Adrenal gland (tissue), 19 donors: Measurements from ENCODE around the gene ABHD18. TPM values are rescaled to one million over a fixed set of nuclear protein-coding genes. Genes with fewer than 3 reads are reported as not detected.

Source experiments
- DNase-seq, 7 donors: peaks; one replicate each; pipeline ENCODE4 v3.0.0-alpha.2; 2019 to 2020
- H3K27ac ChIP-seq, 5 donors: fragments of 200-600 bp; sonication (generic) in 4 of 5; 1 replicate in 3 of 5; 2 replicates in 2 of 5; pipeline versions ENCODE4 v1.5.1 to v1.8.0; 2016 to 2020; ENCODE audit warnings: mild to moderate bottlenecking in 1 of 5
- H3K27me3 ChIP-seq: fragments of 200-600 bp; 2 replicates; pipeline ENCODE4 v1.8.0; 2021
- H3K36me3 ChIP-seq, 2 donors: fragments of 200-600 bp; replicated peaks in 1 of 2; 1 replicate in 1 of 2; 2 replicates in 1 of 2; pipeline versions ENCODE4 v1.5.1 to v1.8.0; 2018 to 2022
- H3K4me1 ChIP-seq, 2 donors: fragments of 200-600 bp; replicated peaks in 1 of 2; 1 replicate in 1 of 2; 2 replicates in 1 of 2; pipeline versions ENCODE4 v1.5.1 to v1.8.0; 2018 to 2021
- H3K4me3 ChIP-seq, 4 donors: fragments of 200-600 bp; sonication (generic) in 3 of 4; one replicate each; pipeline ENCODE4 v1.5.1; 2016 to 2018
- H3K9me3 ChIP-seq, 3 donors: fragments of 200-600 bp; sonication (generic) in 1 of 3; replicated peaks in 1 of 3; 1 replicate in 2 of 3; 2 replicates in 1 of 3; pipeline versions ENCODE4 v1.5.1 to v1.8.0; 2016 to 2021
- CTCF ChIP-seq, 6 experiments: fragments of 450-650 bp in 4 of 6; fragments of 200-600 bp in 2 of 6; sonication (generic) in 1 of 6; IDR thresholded peaks; 1 replicate in 5 of 6; 2 replicates in 1 of 6; pipeline versions ENCODE4 v1.5.1 to v1.8.0; 2016 to 2021; ENCODE audit warnings: antibody characterized with exemption in 6 of 6, mild to moderate bottlenecking in 2 of 6, moderate library complexity in 1 of 6
- POLR2A ChIP-seq, 2 donors: fragments of 450-650 bp; IDR thresholded peaks; one replicate each; pipeline ENCODE4 v1.6.1; 2017; ENCODE audit warnings: antibody characterized with exemption in 2 of 2, mild to moderate bottlenecking in 2 of 2, moderate library complexity in 1 of 2
- WGBS, 4 donors: extraction: QIAGEN DNeasy Blood & Tissue Kit in 2 of 4; methylation state at CpG; one replicate each; pipeline versions ENCODE4 v1.1.5 to v1.1.7; 2013 to 2017; 5-methylcytosine and 5-hydroxymethylcytosine counted together
- intact Hi-C, 2 donors: fragments of 100-400 bp; cut with DNase I; formaldehyde crosslinking; loops; one replicate each; pipeline versions ENCODE4 v1.14.1 to v1.15.0; 2022 to 2023
- long read RNA-seq, 10 donors: library from polyadenylated mRNA in 3 of 10; unstranded in 2 of 10; stranded (forward) in 1 of 10; transcript quantifications; one replicate each; pipeline ENCODE4 v2.0.0 and lab custom pipeline, GENCODE V29; 2021 to 2026
- polyA plus RNA-seq, 3 donors: library from polyadenylated mRNA; stranded (reverse); fragments of 200-250 nt in 2 of 3; fragments of 350-450 nt in 1 of 3; fragmentation: Illumina TruSeq in 1 of 3; extraction: RNeasy Lipid Tissue Mini Kit (QIAGEN cat#74804) in 1 of 3; gene quantifications; one replicate each; pipeline ENCODE4 v1.2.3, GENCODE V29; 2013 to 2014
- total RNA-seq, 9 donors: library from RNA; depleted of rRNA in 4 of 9; stranded (reverse); fragments of >200 nt in 4 of 9; fragments of 120-200 nt in 1 of 9; fragmentation: NEBNext Ultra II Directional in 1 of 9; extraction: Animal tissue kit (Norgen Biotek cat#: 25700) in 1 of 9; gene quantifications; one replicate each; pipeline versions ENCODE4 v1.1.0 to v1.2.4, GENCODE V29; 2013 to 2023
- donor health status: healthy with polysubstance abuse.
- donor health status: Bipolar disorder and iron deficiency.
- donor health status: DM: yes; HTN: yes; CAD: no.
- donor health status: DM: no; HTN: no; CAD: no.
- donor health status: DM: no; HTN: no; CAD: no.
- donor health status: DM: yes; HTN: yes; CAD: no.

Gene ABHD18
- total RNA-seq (10 to 100 TPM in 4 of 9 donors, 1 to 10 TPM in 5; 4.7 to 25.6 (median 9.4) TPM), polyA plus RNA-seq (10 to 100 TPM in 1 of 3 donors, 1 to 10 TPM in 2; 5.1 to 11.2 (median 5.1) TPM)
- long read RNA-seq, donor 1, result 0 reads
- long read RNA-seq, donor 2, result 0 reads
- long read RNA-seq, donor 3, full-length matches to known transcripts, result 1 of 1 reads
- long read RNA-seq, donor 3, partial matches to known transcripts, result 0 of 1 reads
- long read RNA-seq, donor 3, other reads (novel, unspliced or antisense), result 0 of 1 reads
- long read RNA-seq, donor 4, full-length matches to known transcripts, result 1 of 5 reads
- long read RNA-seq, donor 4, partial matches to known transcripts, result 1 of 5 reads
- long read RNA-seq, donor 4, other reads (novel, unspliced or antisense), result 3 of 5 reads
- long read RNA-seq, donor 5, partial matches to known transcripts, result 1 of 2 reads
- long read RNA-seq, donor 5, other reads (novel, unspliced or antisense), result 1 of 2 reads
- long read RNA-seq, donor 6, full-length matches to known transcripts, result 1 of 5 reads
- long read RNA-seq, donor 6, partial matches to known transcripts, result 1 of 5 reads
- long read RNA-seq, donor 6, other reads (novel, unspliced or antisense), result 3 of 5 reads
- long read RNA-seq, donor 7, result 0 reads
- long read RNA-seq, donor 8, full-length matches to known transcripts, result 1 of 1 reads
- long read RNA-seq, donor 8, partial matches to known transcripts, result 0 of 1 reads
- long read RNA-seq, donor 8, other reads (novel, unspliced or antisense), result 0 of 1 reads
- long read RNA-seq, donor 9, result 0 reads
- long read RNA-seq, donor 10, result 0 reads

GRCh38 chr4:127965062-127965802, at the start of gene ABHD18, which contains the start of gene MFSD8:
ABHD18 (plus strand) TSS chr4:127965406; CDS start chr4:127982956, 17,550 bp downstream.
MFSD8 (minus strand) TSS chr4:127965173; CDS start chr4:127965133, 40 bp downstream.
- TF ChIP-seq CTCF (IDR thresholded peaks at IDR 0.05) (peak; percentile 23 to 70 (median 62)), POLR2A (IDR thresholded peaks at IDR 0.05) (peak; percentile 56 to 91)
- no peaks in the 10 kb centered on the region for H3K9me3 ChIP-seq

GRCh38 chr4:127916512-127916911, 48.7 kb upstream of the ABHD18 start:
- Histone ChIP-seq H3K27me3 (no peaks in the 10 kb centered on the region), H3K36me3 (peaks cover 0 to 12% of the 10 kb centered on the region in 2 donors), H3K4me3 (no peak overlapping the region)

More at GRCh38 chr4:127965062-127965802, at the start of gene ABHD18, which contains the start of gene MFSD8:
- peak; percentile 99 to 100 (median 100) for DNase-seq
- intact Hi-C loops, result loop anchor here in 1 of 2 donors (10.0 kb wide), 2 partner anchors 90 kb away; no protein-coding TSS in a partner anchor
- 0% methylated on average over 2 to 69 of the region's 69 CpGs for WGBS, 4 donors
- peak within 1 kb of the TSS; percentile 70 to 98 (median 97) for H3K27ac ChIP-seq
- H3K27me3 ChIP-seq, result no peaks in the 10 kb centered on the region
- H3K36me3 ChIP-seq, result no peaks in the 10 kb centered on the region
- H3K4me1 ChIP-seq, result peaks cover 6 to 31% of the 10 kb centered on the region in 2 donors
- peak within 1 kb of the TSS; percentile 85 to 91 (median 88) for H3K4me3 ChIP-seq

DNA sequence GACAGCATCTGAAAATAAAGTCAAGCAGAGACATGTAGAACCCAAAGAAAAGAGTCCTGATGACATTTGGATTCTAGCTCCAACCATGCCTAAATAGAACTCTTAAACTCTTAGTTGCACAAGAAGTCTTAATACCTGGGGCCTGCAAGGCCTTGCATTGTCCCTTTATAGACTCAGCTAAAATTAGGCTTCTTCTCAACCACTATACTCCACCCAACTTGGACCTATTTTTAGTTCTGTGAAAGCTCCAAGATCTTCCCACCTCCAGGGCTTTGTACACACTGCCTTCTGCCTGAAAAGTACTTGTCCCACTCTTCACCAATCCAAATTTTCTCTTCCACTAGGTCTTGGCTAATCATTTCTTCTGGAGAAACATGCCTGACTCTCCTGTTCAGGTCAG, 48.1 kb upstream of the ABHD18 start:
- no peak overlapping the region for H3K27ac ChIP-seq
- peaks cover 0 to 12% of the 10 kb centered on the region in 2 donors for H3K36me3 ChIP-seq
- intact Hi-C loops, result no loop called here

More at GRCh38 chr4:127916512-127916911, 48.7 kb upstream of the ABHD18 start:
- 89 to 98% (median 96%) methylated on average over 3 of the region's 3 CpGs for WGBS, 4 donors
- no peak for DNase-seq
- Histone ChIP-seq H3K27ac (no peak overlapping the region), H3K4me1 (no peaks in the 10 kb centered on the region), H3K9me3 (no peaks in the 10 kb centered on the region)
- TF ChIP-seq CTCF (IDR thresholded peaks at IDR 0.05), result no peak
- TF ChIP-seq POLR2A (IDR thresholded peaks at IDR 0.05), result no peak
- intact Hi-C loops, result no loop called here

More for the DNA sequence above, 48.1 kb upstream of the ABHD18 start:
- Histone ChIP-seq H3K4me3 (no peak overlapping the region), H3K9me3 (no peaks in the 10 kb centered on the region), H3K27me3 (no peaks in the 10 kb centered on the region), H3K4me1 (no peaks in the 10 kb centered on the region)
- TF ChIP-seq CTCF (IDR thresholded peaks at IDR 0.05), result no peak
- no peak for TF ChIP-seq POLR2A (IDR thresholded peaks at IDR 0.05)
- no peak for DNase-seq
